K562 (cell line): ENCODE results near the gene MVD. TPM values are rescaled to one million over a fixed set of nuclear protein-coding genes. Genes with fewer than 3 reads are reported as not detected.

Source experiments
- ATAC-seq: fragments of 200-7000 bp; cut with Tn5 transposase; 3 replicates; pipeline ENCODE4 v1.9.1; 2020; ENCODE audit warnings: moderate library complexity
- BruUV-seq: library from RNA; stranded (reverse); fragments of 400-500 nt; replicated peaks from 2 replicates; lab custom pipeline; 2021; lab: Mats Ljungman, UMichigan
- CTCF ChIA-PET: fragments of 300-600 bp; formaldehyde crosslinking; extraction: SDS; loops from one replicate; lab custom pipeline; 2021; ENCODE audit warnings: low intra/inter-chr PET ratio; lab: Yijun Ruan, JAX
- POLR2A ChIA-PET: fragments of 300-600, 350-650 bp; sonication (Branson Sonifier 250); formaldehyde crosslinking; extraction: SDS; loops from one replicate; lab custom pipeline; 2021; ENCODE audit warnings: antibody characterized with exemption, inconsistent platforms; lab: Yijun Ruan, JAX
- DNase-seq, 4 experiments: peaks; one replicate each; pipeline versions ENCODE4 v3.0.0 to v3.0.0-alpha.2; 2011 to 2018; ENCODE audit warnings: low spot score in 3 of 4, mixed read lengths in 3 of 4; ENCODE audit errors: extremely low read depth in 1 of 4
- FAIRE-seq: peaks from 2 replicates; lab custom pipeline; 2011; peaks lifted over from hg19 to GRCh38; lab: Jason Lieb, UNC
- H2AFZ ChIP-seq: 2 replicates; pipeline ENCODE4 v1.6.0; 2011; ENCODE audit warnings: low read depth, low read length, control low read depth, inconsistent platforms
- H3K27ac ChIP-seq: fragments of 200-600 bp; 3 replicates; pipeline ENCODE4 v1.8.0; 2011; ENCODE audit warnings: low read depth, mild to moderate bottlenecking, control low read depth, inconsistent platforms, low read length, moderate library complexity, mixed read lengths; ENCODE audit errors: extremely low read depth
- H3K27me3 ChIP-seq, 2 experiments: fragments of 300-600 bp in 1 of 2; 2 replicates in 1 of 2; 3 replicates in 1 of 2; pipeline versions ENCODE4 v1.6.0 to v1.8.0; 2011; ENCODE audit warnings: inconsistent platforms in 2 of 2, low read length in 2 of 2, mild to moderate bottlenecking in 1 of 2, mixed read lengths in 1 of 2, moderate library complexity in 1 of 2; ENCODE audit not compliant: control insufficient read depth in 2 of 2, insufficient read depth in 2 of 2
- H3K36me3 ChIP-seq: fragments of 300-600 bp; 3 replicates; pipeline ENCODE4 v1.8.0; 2011; ENCODE audit warnings: mild to moderate bottlenecking, low read length, inconsistent platforms; ENCODE audit not compliant: control insufficient read depth, insufficient read depth
- H3K4me1 ChIP-seq, 2 experiments: fragments of 200-600 bp in 1 of 2; replicated peaks in 1 of 2; 2 replicates in 1 of 2; 3 replicates in 1 of 2; pipeline versions ENCODE4 v1.5.1 to v1.8.0; 2011; ENCODE audit warnings: inconsistent platforms in 2 of 2, low read length in 2 of 2, mild to moderate bottlenecking in 1 of 2, mixed read lengths in 1 of 2, moderate library complexity in 1 of 2; ENCODE audit not compliant: control insufficient read depth in 2 of 2, insufficient read depth in 2 of 2
- H3K4me2 ChIP-seq: 2 replicates; pipeline ENCODE4 v1.6.1; 2011; ENCODE audit warnings: low read length, control low read depth, inconsistent platforms, mixed read lengths; ENCODE audit not compliant: insufficient read depth
- H3K4me3 ChIP-seq: fragments of 200-600 bp; sonication (generic), shearing (Covaris generic); 2 replicates; pipeline ENCODE4 v1.5.1; 2016; ENCODE audit warnings: control low read depth, inconsistent platforms
- H3K79me2 ChIP-seq: fragments of 200-600 bp; 3 replicates; pipeline ENCODE4 v1.8.0; 2011; ENCODE audit warnings: low read length, inconsistent platforms; ENCODE audit not compliant: control insufficient read depth, insufficient read depth
- H3K9ac ChIP-seq, 2 experiments: 2 replicates each; pipeline versions ENCODE4 v1.6.0 to v1.6.1; 2011; ENCODE audit warnings: low read depth in 2 of 2, low read length in 2 of 2, control low read depth in 1 of 2, inconsistent platforms in 1 of 2, mild to moderate bottlenecking in 1 of 2, mixed read lengths in 1 of 2; ENCODE audit not compliant: insufficient read depth in 1 of 2
- H3K9me1 ChIP-seq: one replicate; pipeline ENCODE4 v1.6.0; 2011; ENCODE audit warnings: inconsistent platforms, mild to moderate bottlenecking, low read length, moderate library complexity; ENCODE audit not compliant: control insufficient read depth, insufficient read depth
- H3K9me3 ChIP-seq: replicated peaks from 2 replicates; pipeline ENCODE4 v1.5.1; 2011; ENCODE audit warnings: low read depth, low read length, inconsistent platforms; ENCODE audit not compliant: control insufficient read depth, insufficient read depth
- H4K20me1 ChIP-seq: replicated peaks from 2 replicates; pipeline ENCODE4 v1.6.1; 2011; ENCODE audit warnings: low read length, inconsistent platforms, mixed read lengths; ENCODE audit not compliant: control insufficient read depth, insufficient read depth
- CXXC5 ChIP-seq: fragments of 250-450 bp; sonication (Bioruptor Pico); IDR thresholded peaks from 2 replicates; pipeline ENCODE4 v1.8.0; 2022; ENCODE audit warnings: inconsistent platforms, mild to moderate bottlenecking, moderate library complexity
- PHB ChIP-seq: fragments of 250-450 bp; sonication (Bioruptor Pico); IDR thresholded peaks from 2 replicates; pipeline ENCODE4 v1.5.0; 2021
- PRDM10 ChIP-seq: fragments of 450-650 bp; IDR thresholded peaks from 2 replicates; pipeline ENCODE4 v1.6.1; 2018; ENCODE audit not compliant: partially characterized antibody
- ZNF121 ChIP-seq: sonication (generic); formaldehyde crosslinking; conservative IDR thresholded peaks from 2 replicates; pipeline ENCODE4 v1.8.0; 2022; ENCODE audit warnings: missing genetic modification reagents
- ZNF740 ChIP-seq, 3 experiments: fragments of 200-800 bp in 1 of 3; sonication (Bioruptor generic) in 1 of 3; sonication (generic) in 1 of 3; formaldehyde crosslinking in 1 of 3; IDR thresholded peaks; 2 replicates each; pipeline versions ENCODE4 v1.6.1 to v1.8.0; 2016 to 2022; ENCODE audit warnings: mild to moderate bottlenecking in 2 of 3, missing compliant biosample characterization in 2 of 3, missing genetic modification characterization in 2 of 3, missing genetic modification reagents in 1 of 3
- WGBS: fragments of 100-300 bp; shearing (Covaris generic); methylation state at CpG from one replicate; pipeline ENCODE4 v1.1.6; 2016; ENCODE audit warnings: low coverage, mixed read lengths; ENCODE audit not compliant: insufficient coverage; ENCODE audit errors: missing lambda C conversion rate; 5-methylcytosine and 5-hydroxymethylcytosine counted together
- in situ Hi-C: fragments of 300-500 bp; cut with MboI; formaldehyde crosslinking; loops from 4 replicates; pipeline ENCODE4 v1.15.0; 2018; ENCODE audit warnings: inconsistent platforms, mixed read lengths
- intact Hi-C: fragments of 100-400 bp; cut with micrococcal nuclease; formaldehyde crosslinking; loops from 2 replicates; pipeline ENCODE4 v1.14.2; 2022
- polyA plus RNA-seq, 8 experiments: library from polyadenylated mRNA; depleted of rRNA in 4 of 8; stranded (reverse) in 5 of 8; unstranded in 3 of 8; fragments of >200 nt; fragmentation: Nextera tagmentation in 2 of 8; fragmentation: Illumina TruSeq in 1 of 8; extraction: Ambion mirVana in 2 of 8; extraction: Trizol in 1 of 8; gene quantifications; 2 replicates each; pipeline versions ENCODE4 v1.2.1 to v1.2.3, GENCODE V29; 2011 to 2014; ENCODE audit warnings: inconsistent platforms in 1 of 8, missing spikeins in 1 of 8
- total RNA-seq, 7 experiments: library from RNA; depleted of rRNA in 6 of 7; stranded (reverse); fragments of >200 nt in 6 of 7; fragmentation: Illumina TruSeq in 2 of 7; extraction: Trizol in 2 of 7; gene quantifications; 2 replicates each; pipeline versions ENCODE4 v1.2.1 to v1.2.3, GENCODE V29; 2011 to 2021; ENCODE audit warnings: low replicate concordance in 1 of 7

The MVD gene
- total and polyA plus RNA-seq, 9 of the 15 experiments (the other 6 are each of a cell fraction or from before 2014, with no cell fraction given) = 12.2 to 141 (median 45.3) TPM

- Histone ChIP-seq H3K9ac (no peak overlapping the region), H3K4me2 (no peak overlapping the region), H3K4me1 (peaks cover 9 to 50% of the 10 kb centered on the region in 2 experiments), H3K27ac (no peak overlapping the region), H3K9me1 (no peaks in the 10 kb centered on the region), H3K27me3 (no peaks in the 10 kb centered on the region), H3K79me2 (peaks cover 45% of the 10 kb centered on the region)
- BruUV-seq = no TSS peak
- WGBS = 100% methylated on average over 2 of the region's 3 CpGs
- ATAC-seq (no peak), DNase-seq (no peak), FAIRE-seq (no peak)
- intact Hi-C loops = no loop called here
- POLR2A ChIA-PET = interaction anchor here (0.6 to 1.2 kb wide), 4 partner anchors 22 to 1283 kb away, joined by 3 to 6 read pairs (median 4); no protein-coding TSS in a partner anchor
- TF ChIP-seq ZNF121 (CRISPR knock-in tag) (peak; percentile 68), CXXC5 (CRISPR knock-in tag) (no peak)
- TF ChIP-seq, all 486 proteins: peak for 1
- Histone ChIP-seq H2AFZ (no peak overlapping the region), H3K36me3 (peaks cover 17% of the 10 kb centered on the region; the same call in 2 of the 3 replicates), H3K4me3 (no peak overlapping the region), H3K9me3 (no peaks in the 10 kb centered on the region), H4K20me1 (no peaks in the 10 kb centered on the region)
- in situ Hi-C loops = no loop called here
- CTCF ChIA-PET = interaction anchor here (0.7 kb wide), 1 partner anchor 37 kb away, joined by 3 read pairs; no protein-coding TSS in a partner anchor
Measured at GRCh38 chr16:88665570-88665969, 2.7 kb upstream of the MVD start.

- TF ChIP-seq ZNF740 (CRISPR knock-in tag; IDR thresholded peaks at IDR 0.05) (no peak), ZNF740 (tag; IDR thresholded peaks at IDR 0.05) (no peak), PRDM10 (no peak), PHB (CRISPR knock-in tag) (no peak)
- peaks cover 11 to 53% of the 10 kb centered on the region in 2 experiments for H3K4me1 ChIP-seq
- in situ Hi-C loops (no loop called here), intact Hi-C loops (no loop called here)
- ChIA-PET CTCF (no interaction called here), POLR2A (interaction anchor here (0.6 to 1.3 kb wide), 5 partner anchors 10 to 1282 kb away, joined by 3 to 6 read pairs (median 4); no protein-coding TSS in a partner anchor)
- peak overlapping the region in 1 of 2 experiments; percentile 79; a peak in 1 of 4 replicates for H3K9ac ChIP-seq
- ATAC-seq (no peak), FAIRE-seq (no peak), DNase-seq (no peak)
- H3K9me3 ChIP-seq = no peaks in the 10 kb centered on the region
- peaks cover 18% of the 10 kb centered on the region; the same call in 2 of the 3 replicates for H3K36me3 ChIP-seq
- no peak overlapping the region for H3K4me3 ChIP-seq
- peaks cover 49% of the 10 kb centered on the region for H3K79me2 ChIP-seq
- 0 out of 2 replicates have a peak, but pooled peaks cover under 1% of the 10 kb centered on the region for H4K20me1 ChIP-seq
- no TSS peak for BruUV-seq
- no peak overlapping the region for H3K27ac ChIP-seq
- no peak overlapping the region for H3K4me2 ChIP-seq
- no peak overlapping the region for H2AFZ ChIP-seq
- no peaks in the 10 kb centered on the region for H3K27me3 ChIP-seq
- H3K9me1 ChIP-seq = no peaks in the 10 kb centered on the region
- 47% methylated on average over 4 of the region's 4 CpGs for WGBS
Measured at GRCh38 chr16:88665148-88665547, 2.3 kb upstream of the MVD start.
